Inferior parietal cortex (tissue), 1 donor: Measurements from ENCODE around the gene ATP1A1.

ENCODE experiments used
- DNase-seq: peaks from one replicate; pipeline ENCODE4 v3.0.0-alpha.2; 2016; ENCODE audit errors: extremely low spot score

ATP1A1 gene

DNA sequence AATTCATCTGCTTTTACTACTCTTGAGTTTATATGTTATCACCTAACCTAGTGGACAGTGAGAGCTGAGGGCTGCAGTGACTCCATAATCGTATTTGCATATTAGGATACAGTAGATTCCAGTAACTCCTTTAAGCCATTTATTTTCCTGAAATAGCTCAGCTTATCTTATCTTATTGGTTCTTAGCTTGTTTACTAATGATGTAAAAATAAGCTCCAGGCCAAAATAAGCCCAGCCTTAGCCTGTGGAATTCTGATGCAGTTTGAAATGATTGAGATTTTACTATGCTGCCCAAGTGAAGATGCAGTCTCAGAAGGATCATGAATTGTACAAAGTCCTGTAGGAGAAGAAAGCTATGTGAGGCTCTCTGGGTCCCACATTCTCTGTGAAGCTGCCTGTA lies 18.1 kb downstream of the ATP1A1 start:
- DNase-seq, result no peak

DNA sequence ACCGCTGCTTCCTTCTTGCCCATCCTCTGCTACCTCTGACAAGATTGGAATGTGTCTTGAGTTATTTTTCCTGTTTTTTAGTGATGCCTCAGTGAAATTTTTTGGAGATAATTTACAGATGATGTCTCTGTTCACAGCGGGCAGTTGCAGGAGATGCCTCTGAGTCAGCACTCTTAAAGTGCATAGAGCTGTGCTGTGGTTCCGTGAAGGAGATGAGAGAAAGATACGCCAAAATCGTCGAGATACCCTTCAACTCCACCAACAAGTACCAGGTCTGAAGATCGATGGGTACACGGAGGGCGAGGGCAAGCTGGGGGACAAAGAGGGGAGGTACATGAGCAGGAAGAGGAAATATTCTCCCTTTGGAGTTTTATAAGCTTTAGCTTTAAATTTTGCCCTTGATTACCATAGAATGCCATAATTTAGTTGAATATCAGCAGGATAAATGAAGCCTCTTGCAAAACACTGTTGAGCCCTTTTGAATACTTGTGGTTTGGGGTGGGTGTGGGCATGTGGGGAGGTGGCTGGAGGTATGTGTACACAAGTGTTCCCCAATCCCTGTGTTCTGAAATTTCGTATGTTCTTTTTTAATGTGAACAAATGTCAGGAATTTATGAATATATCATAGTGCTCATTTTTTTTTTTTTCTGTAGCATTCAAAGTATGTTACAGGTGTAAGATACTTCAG lies 19.8 kb downstream of the ATP1A1 start:
- DNase-seq, result no peak

DNA sequence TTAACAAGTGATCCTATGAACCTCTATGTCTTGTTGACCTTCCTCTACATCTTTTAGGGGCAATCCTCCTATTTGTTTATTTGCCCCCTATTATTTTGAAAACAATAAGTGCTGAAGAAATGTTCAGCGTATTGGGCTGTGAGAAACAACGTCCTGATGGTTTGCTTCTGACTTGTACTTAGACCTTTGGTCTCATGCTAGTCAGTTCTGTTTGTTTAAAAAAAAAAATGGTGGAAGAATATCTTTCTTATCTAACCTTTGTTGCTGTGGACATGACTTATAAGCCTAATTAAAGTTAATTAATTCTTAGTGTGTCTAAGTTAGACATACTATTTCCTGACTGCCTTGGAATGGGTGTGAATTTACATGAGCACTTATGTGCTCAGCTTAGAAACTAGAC lies 20.7 kb downstream of the ATP1A1 start:
- DNase-seq, result no peak

DNA sequence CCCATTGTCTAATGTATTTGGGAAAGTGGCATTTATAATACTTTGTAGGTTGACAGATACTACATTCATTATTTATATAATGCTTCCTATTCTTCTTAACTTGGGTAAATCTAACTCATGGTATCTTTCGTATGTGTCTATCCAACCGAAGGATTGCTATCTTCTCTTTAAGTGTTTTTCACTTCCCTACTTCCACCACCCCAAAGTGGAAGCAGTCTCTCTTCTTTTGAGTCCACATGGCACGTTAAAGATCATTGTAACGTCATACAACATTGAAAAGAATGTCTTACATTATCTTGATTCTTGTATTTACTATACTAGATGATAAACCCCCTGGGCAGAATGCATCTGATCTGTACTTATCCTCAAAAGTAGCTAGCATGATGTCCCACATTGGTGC lies 21.2 kb downstream of the ATP1A1 start:
- no peak for DNase-seq

DNA sequence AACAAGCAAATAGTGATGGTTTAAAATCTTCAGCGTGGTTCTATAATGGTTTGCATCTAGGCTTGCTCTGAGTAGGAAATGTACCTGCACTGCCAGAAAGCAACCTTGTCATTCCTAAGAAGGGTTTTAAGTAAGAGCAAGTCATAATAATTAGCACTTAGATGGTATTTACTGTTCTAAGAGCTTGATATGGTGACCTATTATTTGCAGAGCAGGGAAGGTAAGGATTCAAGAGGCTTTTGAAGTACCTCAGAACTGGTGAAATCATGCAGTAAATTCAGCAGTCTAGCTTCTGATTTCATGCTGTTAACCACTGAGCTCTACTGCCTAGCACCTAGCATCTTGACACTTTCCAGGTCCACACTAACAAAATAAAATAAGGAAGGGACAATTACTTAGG lies 23.7 kb downstream of the ATP1A1 start:
- DNase-seq, result no peak

DNA sequence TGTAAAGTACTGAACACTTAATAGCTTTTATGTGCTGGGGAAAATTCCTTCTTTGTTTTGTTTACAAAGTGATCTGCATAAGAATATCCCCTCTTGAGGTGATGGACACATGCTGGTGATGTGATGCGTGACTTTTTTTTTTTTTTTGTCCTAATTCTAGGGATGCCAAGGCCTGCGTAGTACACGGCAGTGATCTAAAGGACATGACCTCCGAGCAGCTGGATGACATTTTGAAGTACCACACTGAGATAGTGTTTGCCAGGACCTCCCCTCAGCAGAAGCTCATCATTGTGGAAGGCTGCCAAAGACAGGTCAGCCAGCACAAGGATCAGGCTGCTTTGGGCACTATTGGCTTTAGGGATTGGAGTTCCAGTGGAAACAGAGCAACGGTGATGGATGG lies 24.7 kb downstream of the ATP1A1 start:
- DNase-seq, result no peak

DNA sequence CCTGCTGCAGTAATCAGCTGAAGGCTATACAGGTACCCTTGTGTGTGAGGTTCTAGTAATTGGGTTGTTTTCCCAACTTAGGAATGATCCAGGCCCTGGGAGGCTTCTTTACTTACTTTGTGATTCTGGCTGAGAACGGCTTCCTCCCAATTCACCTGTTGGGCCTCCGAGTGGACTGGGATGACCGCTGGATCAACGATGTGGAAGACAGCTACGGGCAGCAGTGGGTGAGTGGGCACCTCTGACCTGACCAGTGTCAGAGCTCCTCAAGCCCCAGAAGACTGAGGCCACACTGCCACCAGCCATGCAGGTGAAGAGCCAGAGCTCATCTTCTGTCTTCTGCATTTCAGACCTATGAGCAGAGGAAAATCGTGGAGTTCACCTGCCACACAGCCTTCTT lies 27.7 kb downstream of the ATP1A1 start:
- DNase-seq, result no peak

DNA sequence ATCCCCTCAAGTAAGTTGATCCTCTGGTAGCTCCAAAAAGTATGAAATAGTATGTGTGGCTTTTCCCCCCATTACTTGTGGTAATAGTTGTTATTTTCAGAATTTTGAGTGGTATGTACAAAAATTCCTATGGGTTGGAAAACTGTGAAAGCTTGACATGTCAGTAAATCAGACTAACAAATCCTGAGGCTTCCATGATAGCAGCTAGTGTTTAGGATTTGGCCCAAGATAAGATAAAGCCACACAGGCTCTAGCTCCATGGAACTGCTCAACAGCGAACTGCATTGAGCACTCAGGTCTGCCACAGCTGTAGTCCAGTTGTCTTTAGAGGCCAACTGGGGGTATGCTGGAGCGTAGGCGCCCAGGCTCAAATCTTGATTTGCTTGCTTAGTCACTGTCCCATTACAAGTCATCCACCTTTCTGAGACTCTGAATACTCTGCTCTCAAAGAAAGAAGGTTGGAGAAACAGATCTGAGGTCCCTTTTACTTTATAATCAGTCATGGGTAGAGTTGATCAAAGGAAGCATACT lies 28.7 kb downstream of the ATP1A1 start:
- no peak for DNase-seq

DNA sequence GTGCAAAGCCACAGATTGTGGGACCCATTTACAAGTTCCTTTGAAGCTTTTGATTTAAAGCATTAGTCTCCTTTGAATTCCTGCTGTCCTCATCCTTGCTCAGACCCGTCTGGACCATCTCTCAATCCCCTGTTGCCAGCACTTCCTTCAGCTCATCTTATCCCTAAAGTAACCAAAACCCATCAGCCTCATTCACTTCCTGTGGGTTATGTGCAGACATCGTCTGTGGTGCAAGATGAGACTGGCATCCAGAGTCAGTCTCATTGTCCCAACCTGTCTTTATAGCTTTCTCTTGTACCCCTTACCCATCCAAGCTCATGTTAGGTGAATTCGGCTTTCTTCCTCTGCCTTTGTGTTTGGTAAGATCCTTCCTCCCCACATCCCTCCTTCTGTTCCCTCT lies 29.3 kb downstream of the ATP1A1 start:
- DNase-seq, result no peak

DNA sequence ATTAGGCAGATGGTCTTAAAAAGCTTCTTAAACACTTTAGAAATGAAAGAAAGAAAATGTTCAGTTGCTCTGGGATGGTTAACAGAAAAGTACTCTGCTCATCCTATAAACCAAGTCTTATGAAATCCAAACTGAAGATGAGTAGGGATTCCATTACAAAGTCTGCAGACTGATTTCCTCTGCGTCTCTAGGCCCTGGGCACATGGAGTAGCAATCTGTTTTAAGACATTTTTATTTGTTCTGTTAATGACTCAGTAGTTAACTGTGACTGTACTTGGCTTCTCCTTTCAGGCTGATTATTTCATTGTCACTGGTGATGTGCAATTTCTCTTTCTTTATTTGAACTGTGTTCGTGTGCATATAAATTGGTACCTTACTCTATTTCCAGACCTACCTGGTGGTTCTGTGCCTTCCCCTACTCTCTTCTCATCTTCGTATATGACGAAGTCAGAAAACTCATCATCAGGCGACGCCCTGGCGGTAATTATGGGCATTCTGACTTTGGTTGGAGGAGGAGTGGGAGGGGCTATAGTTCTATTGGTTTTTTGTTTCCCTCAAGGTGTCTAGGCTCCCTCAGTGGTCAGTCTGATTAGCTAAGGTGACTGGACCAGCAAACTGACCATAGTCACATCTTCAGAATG lies 30.6 kb downstream of the ATP1A1 start:
- DNase-seq, result no peak

DNA sequence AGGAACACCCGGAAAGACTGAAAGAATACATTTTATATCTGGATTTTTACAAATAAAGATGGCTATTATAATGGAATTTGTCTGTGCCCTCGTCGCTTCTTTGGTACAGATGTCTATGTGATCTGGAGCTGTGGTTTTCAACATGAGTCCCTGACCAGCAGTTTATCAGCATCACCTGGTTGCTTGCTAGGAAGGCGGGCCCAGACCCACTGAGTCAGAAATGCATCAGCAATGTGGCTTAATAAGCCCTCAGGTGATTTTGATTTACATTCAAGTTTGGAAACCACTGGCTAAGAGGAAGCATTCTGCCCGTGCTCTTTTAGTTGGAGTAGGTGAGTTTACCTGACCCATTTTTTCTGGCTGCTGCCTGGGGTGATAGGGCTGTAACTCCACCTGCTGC lies 31.7 kb downstream of the ATP1A1 start:
- no peak for DNase-seq

DNA sequence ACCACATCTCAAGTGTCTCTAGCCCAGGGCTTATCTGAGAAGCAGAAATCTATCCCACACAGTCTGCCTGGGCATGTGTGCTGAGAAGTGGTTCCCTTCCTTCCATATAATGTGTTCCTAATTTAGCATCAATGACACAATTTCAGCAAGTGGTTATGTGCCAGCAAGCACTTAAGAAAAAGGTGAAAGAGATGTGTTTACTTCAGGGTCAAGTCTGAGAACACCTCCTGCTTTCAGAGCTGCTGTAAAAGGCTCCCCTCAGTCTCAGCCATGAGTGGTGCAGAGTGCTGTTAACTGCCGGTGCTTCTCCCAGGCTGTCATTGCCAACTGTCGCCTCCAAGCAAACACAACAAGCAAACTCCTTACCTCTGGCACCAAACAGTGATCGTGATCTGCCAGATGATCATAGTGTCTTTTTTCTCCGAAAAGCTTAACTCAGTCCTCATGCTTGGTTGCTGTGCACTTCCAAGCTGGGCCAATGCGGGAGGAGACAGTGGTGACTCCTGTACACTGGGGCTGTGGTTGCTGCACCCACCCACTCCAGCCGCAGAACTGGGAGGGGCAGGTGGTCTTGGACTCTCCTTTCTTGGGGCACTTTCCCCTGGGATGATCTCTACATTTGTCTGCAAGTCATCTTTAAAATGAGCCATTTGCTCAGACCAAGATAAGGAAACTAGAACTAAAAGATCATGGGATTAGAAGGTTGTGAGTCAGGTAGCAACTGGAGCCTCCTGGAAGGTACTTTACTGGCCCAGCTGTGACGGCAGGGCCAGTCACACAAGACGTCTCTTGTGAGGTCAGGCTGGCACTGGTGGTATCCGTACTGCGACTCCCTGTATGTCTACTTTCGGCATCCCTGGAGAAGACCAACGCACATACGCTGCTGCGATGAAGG lies 32.4 kb downstream of the ATP1A1 start:
- no peak for DNase-seq

DNA sequence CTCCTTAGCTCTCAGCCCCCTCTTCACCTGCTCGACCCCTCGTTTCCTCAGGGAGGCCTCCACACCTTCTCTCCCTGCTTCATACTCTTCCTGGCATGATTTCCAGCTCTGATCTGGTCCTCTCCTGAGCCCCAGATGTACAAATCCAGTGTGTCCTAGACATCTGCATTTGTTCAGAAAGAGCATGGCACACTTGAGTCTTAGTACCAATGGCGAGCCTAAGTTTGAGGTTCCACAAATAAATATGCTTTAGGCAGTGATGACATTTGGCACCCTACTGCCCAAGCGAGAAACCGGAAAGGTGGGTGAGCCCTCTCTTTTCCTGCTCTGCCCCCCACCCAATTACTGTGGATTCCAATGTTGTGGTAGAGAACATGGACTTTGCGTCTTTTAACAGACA lies 34.0 kb downstream of the ATP1A1 start:
- no peak for DNase-seq

DNA sequence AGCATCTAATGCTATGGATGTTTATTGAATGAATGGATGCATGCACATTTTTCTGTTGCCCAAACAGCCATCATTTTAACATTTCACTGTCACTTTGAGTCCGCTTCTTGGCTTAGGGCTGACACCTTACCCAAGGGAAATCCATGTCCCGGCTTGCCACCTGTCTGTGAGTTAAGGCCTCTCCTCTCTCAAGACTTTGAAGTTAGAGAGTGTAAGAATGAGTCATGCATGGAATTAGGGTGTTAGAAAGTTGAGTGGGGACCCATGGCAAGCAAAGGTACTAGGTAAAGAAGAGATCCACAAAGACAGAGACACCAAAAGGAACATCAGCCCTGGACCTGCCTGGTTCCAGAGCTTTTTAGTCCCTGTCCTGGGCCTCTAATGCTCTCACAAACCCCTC lies 35.1 kb downstream of the ATP1A1 start:
- DNase-seq, result no peak

DNA sequence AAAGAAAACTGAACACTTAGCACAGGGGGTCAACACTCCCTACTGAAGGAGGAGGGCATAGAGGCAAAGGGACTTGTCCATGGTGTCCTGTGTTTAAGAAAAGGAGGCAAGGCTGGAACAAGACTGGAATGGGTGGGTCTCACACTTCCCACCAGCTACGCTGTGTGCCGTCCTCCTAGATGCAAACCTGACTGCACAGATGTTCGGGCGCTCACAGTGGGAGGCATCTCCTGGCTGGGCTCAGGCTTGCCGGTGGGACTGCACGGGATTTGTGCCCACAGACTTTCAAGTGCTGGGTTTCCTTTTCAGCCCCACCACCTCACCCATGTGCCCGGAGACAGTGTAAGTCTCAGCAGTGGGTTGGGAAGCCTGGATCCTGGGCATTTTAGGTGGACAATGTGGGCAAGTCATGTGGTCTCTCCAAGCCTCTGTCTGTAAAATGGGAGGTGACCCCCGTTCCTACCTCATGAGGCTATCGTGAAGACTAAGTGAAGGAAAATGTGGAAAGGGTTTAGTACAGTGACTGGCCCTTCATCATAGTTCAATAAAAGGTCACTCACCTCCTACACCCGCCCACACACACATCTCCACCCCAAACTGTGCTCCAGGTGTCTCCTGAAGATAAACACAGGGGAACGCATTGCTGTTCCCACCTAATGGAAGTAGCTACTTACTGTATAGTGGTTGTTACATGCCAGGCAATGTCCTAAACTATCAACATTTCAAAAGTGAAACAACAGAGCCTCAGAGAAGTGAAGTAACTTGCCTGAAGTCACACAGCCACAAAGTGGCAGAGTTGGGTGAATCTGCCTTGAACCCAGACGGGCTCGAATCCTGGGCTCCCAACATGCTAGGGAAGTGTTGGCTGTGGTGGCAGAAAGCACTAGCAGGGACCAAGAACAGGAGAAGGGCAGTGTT lies 36.0 kb downstream of the ATP1A1 start:
- DNase-seq, result no peak

DNA sequence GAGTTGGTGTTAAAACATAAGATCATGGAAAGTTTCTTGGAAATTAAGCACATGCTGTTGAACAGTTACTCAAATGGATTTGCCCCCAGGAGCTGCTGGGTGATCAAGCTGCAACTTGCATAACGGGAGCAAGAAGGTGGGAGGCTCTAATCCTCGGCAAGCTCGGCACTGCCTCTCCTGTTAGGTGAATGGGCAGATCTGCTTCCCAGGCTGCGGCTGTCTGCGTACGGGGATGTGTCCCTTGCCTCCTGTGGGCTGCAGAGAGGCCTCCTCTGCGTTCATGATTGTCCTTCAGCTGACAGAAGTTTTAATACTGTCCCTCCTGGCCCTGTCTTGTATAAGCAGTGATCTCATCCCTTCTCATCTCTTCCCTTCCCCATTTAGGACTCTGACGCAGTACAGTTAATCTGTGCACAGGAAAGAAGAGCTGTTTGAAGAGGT lies 36.7 kb downstream of the ATP1A1 start:
- DNase-seq, result no peak

DNA sequence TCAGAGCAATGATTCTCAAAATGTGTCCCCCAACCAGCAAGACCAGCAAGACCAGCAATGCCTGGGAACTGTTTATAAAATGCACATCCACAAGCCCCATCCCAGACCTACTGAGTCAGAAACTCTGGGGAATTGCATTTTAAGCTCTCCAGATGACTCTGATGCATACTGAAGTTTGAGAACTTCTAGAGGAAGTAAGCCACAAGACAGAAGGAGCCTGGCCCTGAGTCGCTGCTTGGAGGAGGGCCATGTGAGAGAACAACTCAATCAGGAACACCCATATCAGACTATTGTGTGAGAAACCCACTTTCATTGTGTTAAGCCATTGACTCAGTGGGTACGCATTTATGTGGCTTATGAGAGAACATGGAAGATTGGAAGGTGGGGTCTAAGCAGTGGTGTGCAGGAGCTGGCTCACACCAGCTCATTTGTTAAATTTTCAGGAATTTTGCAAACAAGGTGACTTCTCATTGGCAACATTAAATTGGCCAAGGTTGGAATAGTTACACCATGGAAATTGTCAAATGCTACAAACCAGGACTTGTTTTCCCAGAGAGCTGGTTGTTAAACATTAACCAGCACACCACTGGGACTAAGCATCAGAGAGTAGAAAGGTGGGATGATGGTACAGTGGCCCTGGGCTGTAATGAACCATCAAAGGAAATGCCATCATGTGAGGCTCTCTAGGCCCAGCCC lies 38.9 kb downstream of the ATP1A1 start:
- no peak for DNase-seq

DNA sequence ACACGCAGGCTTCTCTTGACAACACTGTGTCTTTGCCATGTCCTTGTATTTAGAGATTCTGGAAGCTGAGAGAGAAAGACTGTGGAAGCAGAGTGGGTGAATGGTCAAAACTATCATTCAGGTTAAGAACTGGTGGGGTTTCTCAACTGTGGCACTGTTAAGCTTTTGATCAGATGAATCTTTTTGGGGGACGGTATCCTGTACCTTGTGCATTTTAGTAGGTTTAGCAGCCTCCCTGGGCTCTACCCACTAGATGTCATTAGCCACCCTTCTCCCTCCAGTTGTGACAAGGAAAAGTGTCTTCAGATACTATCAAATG lies 39.4 kb downstream of the ATP1A1 start:
- no peak for DNase-seq

DNA sequence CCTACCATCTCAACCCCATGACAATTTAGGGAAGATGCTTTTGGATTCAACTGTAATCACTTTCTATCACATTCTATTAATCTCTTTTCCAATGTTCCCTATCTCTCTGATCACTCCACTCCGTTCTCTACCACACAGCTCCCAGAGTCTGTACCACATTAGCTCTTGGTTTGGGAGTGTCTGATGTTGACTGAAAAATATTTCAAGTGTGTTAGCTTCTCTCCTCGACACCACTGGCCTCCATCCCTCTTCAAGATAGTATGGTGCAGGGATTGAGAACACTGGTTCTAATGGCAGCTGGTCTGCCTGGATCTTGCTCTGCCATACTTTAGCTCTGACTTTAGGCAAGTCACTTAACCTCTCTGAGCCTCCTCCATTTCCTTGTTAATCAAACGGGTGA lies 39.9 kb downstream of the ATP1A1 start:
- DNase-seq, result no peak

DNA sequence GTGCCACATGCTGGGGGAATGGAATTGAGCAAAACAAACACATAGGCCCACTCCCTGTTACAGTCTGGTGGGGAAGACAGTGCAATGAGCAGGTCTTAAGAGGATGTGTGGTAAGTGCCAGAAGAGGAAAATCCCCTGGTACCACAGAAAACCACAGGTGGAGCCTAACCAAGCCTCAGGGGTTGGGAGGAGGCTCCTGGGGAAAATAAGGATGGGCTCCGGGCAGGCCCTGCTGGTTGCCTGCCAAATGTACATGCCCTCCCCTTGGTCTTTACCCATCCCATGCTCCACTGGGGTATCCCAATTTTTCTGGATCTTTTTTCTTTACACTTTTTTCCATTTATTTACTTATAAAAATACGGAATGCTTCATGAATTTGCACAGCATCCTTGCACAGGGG lies 40.4 kb downstream of the ATP1A1 start:
- DNase-seq, result no peak

DNA sequence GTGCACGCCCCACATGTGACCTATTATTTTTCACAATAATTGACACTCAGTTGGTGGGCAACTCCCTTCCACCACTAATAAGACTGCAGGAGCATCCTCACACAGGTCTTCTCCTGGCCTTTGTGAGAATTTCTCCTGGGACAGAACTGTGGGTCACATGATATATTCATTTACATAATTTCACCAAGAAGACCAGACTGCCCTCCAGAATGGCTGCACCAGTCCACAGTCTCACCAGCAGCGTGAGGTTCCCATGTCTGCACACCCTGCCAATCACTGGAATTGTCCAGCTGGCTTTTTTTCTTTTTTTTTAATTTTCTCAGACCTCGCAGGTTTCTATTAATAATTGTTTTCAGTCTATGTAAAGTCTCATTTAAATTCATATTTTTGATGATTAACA lies 41.3 kb downstream of the ATP1A1 start:
- DNase-seq, result no peak
